Ectodermal cell (in vitro differentiated cells): ENCODE measurements around the gene AFAP1L2.

Experiments
- H3K27ac ChIP-seq: 2 replicates; pipeline ENCODE4 v1.7.0; 2013; ENCODE audit warnings: mild to moderate bottlenecking, low read depth, low read length; ENCODE audit not compliant: insufficient read depth, poor library complexity, severe bottlenecking
- H3K27me3 ChIP-seq: 2 replicates; pipeline ENCODE4 v1.7.0; 2013; ENCODE audit warnings: mild to moderate bottlenecking, low read length; ENCODE audit not compliant: insufficient read depth, control insufficient read depth, poor library complexity, severe bottlenecking
- H3K36me3 ChIP-seq: one replicate; pipeline ENCODE4 v1.7.0; 2013; ENCODE audit warnings: low read length; ENCODE audit not compliant: control insufficient read depth, insufficient read depth
- H3K4me1 ChIP-seq: one replicate; pipeline ENCODE4 v1.7.0; 2013; ENCODE audit warnings: low read length; ENCODE audit not compliant: control insufficient read depth, insufficient read depth
- H3K4me3 ChIP-seq: 2 replicates; pipeline ENCODE4 v1.7.0; 2013; ENCODE audit warnings: low read depth, low read length, control low read depth; ENCODE audit not compliant: insufficient read depth
- H3K9me3 ChIP-seq: 2 replicates; pipeline ENCODE4 v1.7.0; 2013; ENCODE audit warnings: mild to moderate bottlenecking, low read length, moderate library complexity; ENCODE audit not compliant: control insufficient read depth
- WGBS, 2 experiments: methylation state at CpG; one replicate each; pipeline ENCODE4 v1.1.7; 2013; ENCODE audit warnings: missing lambda C conversion rate in 2 of 2; 5-methylcytosine and 5-hydroxymethylcytosine counted together

Gene AFAP1L2

DNA sequence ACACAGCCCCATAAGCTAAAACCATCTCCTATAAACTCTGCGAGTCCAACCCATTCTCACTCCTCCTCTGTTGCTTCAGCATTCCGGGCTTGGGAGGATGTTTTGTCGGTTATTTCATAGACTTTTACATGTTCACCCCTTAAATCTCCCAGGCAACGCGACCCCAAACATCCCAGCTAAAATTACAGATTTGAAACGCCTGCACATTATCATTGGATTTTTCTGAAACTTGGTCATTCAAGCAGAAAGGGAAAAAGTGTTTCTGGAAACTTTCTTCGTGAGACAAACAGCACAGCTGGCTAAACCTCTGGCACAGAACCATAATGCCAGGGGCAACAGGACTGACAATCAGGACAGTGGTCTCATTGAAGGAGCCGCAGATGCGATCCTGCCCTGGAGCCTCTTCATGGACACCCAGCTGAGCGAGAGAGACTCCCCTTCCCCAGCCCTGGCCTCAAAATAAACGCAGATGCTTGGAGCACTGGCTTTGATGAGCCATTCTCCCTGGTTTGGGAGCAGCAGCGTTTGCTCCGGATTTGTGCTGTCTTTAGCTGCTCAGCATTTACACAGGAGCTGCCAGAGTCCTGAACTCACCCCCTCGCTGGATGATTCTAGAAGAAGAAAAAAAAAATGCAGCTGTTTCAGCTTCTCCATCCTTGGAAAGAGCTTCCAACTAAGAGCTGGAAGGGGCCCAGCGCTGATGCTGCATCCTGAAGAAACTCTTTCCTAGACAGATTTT lies 30.1 kb downstream of the AFAP1L2 start:
- WGBS, 2 experiments: 69% methylated on average over 15 of the region's 15 CpGs
- Histone ChIP-seq H3K9me3 (no peaks in the 10 kb centered on the region), H3K27ac (no peak overlapping the region), H3K36me3 (no peaks in the 10 kb centered on the region), H3K4me1 (peaks cover 13% of the 10 kb centered on the region), H3K27me3 (no peaks in the 10 kb centered on the region), H3K4me3 (no peak overlapping the region)

GRCh38 chr10:114373631-114374030 lies 30.7 kb downstream of the AFAP1L2 start:
- Histone ChIP-seq H3K9me3 (no peaks in the 10 kb centered on the region), H3K27me3 (no peaks in the 10 kb centered on the region), H3K4me3 (no peak overlapping the region), H3K27ac (no peak overlapping the region), H3K4me1 (peaks cover 13% of the 10 kb centered on the region), H3K36me3 (no peaks in the 10 kb centered on the region)
- WGBS, 2 experiments: 61 to 66% methylated on average over 6 of the region's 6 CpGs

- no peaks in the 10 kb centered on the region for H3K9me3 ChIP-seq
- H3K4me1 ChIP-seq: peaks cover 13% of the 10 kb centered on the region
- H3K27me3 ChIP-seq: no peaks in the 10 kb centered on the region
- no peak overlapping the region for H3K27ac ChIP-seq
- no peaks in the 10 kb centered on the region for H3K36me3 ChIP-seq
- no peak overlapping the region for H3K4me3 ChIP-seq
- WGBS, 2 experiments: 86 to 88% methylated on average over 5 of the region's 5 CpGs
Measured at GRCh38 chr10:114372995-114373394, 31.3 kb downstream of the AFAP1L2 start.

DNA sequence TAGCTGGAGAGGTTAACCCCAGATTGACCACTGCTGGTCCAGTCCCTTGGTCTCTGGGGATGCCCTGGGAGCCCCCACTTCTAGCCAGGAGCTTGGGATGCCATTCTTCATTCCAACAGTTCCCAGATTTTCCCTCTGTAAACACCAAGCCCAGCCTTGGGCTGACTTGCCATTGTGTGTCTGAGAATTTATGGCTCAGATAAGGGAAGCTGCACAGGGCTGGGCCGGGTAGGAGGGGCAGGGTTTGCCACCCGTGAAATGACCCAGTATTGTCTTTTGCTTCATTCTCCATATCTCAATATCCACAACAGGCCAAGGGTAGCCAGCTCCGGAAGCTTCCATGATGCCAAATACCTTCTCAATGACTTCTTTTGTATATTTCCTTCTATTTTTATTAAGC lies 32.1 kb downstream of the AFAP1L2 start:
- H3K9me3 ChIP-seq: no peaks in the 10 kb centered on the region
- 92 to 95% methylated on average over 3 of the region's 3 CpGs for WGBS, 2 experiments
- peaks cover 16% of the 10 kb centered on the region for H3K4me1 ChIP-seq
- H3K27ac ChIP-seq: no peak overlapping the region
- H3K27me3 ChIP-seq: no peaks in the 10 kb centered on the region
- no peaks in the 10 kb centered on the region for H3K36me3 ChIP-seq
- no peak overlapping the region for H3K4me3 ChIP-seq

DNA sequence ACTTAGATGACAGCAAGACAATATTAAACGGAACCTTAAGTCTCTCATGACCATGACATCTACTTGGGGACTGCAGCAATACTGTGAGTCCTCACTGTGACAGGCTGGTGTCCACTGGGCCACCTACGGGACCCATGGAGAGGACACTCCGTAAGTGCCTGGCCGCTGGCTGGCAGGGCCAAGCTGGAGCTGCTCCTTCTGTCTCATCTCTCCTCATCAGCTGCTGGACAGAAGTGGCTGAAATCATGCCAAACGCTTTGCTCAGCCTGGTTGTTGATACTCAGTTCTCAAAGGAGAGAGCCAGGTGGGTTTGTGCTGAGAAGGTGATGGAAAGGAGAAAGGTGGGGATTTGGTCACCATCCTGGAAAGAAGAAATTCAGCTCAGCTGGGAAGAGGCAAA lies 33.3 kb downstream of the AFAP1L2 start:
- Histone ChIP-seq H3K36me3 (no peaks in the 10 kb centered on the region), H3K4me1 (peaks cover 21% of the 10 kb centered on the region), H3K27ac (no peak overlapping the region), H3K9me3 (no peaks in the 10 kb centered on the region), H3K4me3 (no peak overlapping the region), H3K27me3 (no peaks in the 10 kb centered on the region)
- WGBS, 2 experiments: 91 to 96% methylated on average over 5 of the region's 5 CpGs

DNA sequence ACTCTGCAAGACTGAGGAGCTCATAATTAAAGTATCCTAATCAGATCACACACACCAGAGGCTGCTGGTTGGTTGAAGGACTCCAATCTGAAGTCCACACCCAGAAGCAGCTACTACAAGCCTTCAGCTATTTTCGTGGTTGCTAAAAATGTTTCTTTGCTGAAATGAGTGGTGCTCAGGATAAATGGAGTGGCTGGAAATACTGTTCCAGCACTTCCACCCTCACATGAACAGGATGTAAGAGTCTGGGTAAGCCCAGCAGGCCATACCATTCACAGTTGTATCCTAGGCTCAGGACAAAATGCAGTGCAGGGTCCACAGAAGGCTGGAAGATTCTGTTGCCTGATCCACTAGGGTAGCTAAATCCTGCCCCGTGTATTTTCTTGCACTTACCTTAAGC lies 34.1 kb downstream of the AFAP1L2 start:
- no peaks in the 10 kb centered on the region for H3K27me3 ChIP-seq
- no peak overlapping the region for H3K4me3 ChIP-seq
- 69 to 79% methylated on average over 2 of the region's 2 CpGs for WGBS, 2 experiments
- peaks cover 21% of the 10 kb centered on the region for H3K4me1 ChIP-seq
- no peaks in the 10 kb centered on the region for H3K36me3 ChIP-seq
- no peaks in the 10 kb centered on the region for H3K9me3 ChIP-seq
- H3K27ac ChIP-seq: no peak overlapping the region

DNA sequence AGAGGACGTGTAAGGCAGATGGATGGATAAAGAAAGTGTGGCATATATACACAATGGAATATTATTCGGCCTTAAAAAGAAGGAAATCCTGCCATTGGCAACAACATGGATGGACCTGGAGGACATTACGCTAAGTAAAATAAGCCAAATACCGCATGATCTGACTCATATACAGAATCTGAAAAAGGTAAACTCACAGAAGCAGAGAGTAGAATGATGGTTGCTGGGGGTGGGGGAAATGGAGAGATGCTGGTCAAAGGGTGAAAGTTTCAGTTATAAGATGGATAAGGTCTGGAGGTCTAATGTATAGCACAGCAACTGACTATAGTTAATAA lies 36.3 kb downstream of the AFAP1L2 start:
- Histone ChIP-seq H3K4me1 (peaks cover 8% of the 10 kb centered on the region), H3K36me3 (no peaks in the 10 kb centered on the region), H3K27ac (no peak overlapping the region), H3K4me3 (no peak overlapping the region), H3K9me3 (no peaks in the 10 kb centered on the region), H3K27me3 (no peaks in the 10 kb centered on the region)
- 91 to 93% methylated on average over 4 of the region's 4 CpGs for WGBS, 2 experiments

- no peaks in the 10 kb centered on the region for H3K27me3 ChIP-seq
- no peaks in the 10 kb centered on the region for H3K9me3 ChIP-seq
- no peak overlapping the region for H3K27ac ChIP-seq
- WGBS, 2 experiments: 89 to 93% methylated on average over 6 of the region's 6 CpGs
- H3K4me1 ChIP-seq: peaks cover 8% of the 10 kb centered on the region
- no peak overlapping the region for H3K4me3 ChIP-seq
- no peaks in the 10 kb centered on the region for H3K36me3 ChIP-seq
Measured at GRCh38 chr10:114367351-114368056, 36.8 kb downstream of the AFAP1L2 start.

GRCh38 chr10:114364726-114365125 lies 39.6 kb downstream of the AFAP1L2 start:
- Histone ChIP-seq H3K9me3 (no peaks in the 10 kb centered on the region), H3K27ac (no peak overlapping the region), H3K4me1 (peaks cover 8% of the 10 kb centered on the region), H3K36me3 (no peaks in the 10 kb centered on the region), H3K4me3 (no peak overlapping the region), H3K27me3 (no peaks in the 10 kb centered on the region)
- WGBS, 2 experiments: 95% methylated on average over 4 of the region's 4 CpGs

DNA sequence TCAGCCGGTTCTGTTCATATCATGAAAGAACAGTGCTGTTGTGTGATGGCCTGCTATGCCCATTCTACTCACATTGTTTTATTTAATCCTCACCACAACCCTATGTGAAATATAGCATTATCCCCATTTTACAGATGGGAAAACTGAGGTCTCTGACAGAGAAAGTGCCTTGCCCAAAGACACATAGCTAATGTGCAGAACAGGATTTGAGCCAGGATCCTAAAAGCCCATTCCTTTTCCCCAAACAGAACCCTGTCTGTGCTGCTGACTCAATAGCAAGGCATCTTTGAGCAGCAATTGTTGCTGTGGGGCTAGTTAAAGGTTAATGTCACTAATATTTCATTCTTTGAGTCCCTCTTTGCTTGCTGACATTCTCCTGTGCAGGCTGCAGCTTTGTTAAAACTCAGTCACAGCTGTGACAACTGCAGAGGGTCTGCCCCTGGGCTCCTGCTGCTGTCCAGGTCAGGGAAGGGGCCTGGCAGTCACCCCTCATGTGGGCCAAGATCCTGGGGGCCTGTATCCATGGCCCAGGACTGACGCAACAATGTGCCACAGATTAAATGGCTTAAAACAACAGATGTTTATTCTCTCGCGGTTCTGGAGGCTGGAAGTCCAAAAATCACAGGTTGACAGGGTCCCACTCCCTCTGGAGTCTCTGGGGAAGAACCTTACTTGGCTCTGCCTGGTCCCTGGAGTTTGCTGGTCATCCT lies 40.4 kb downstream of the AFAP1L2 start:
- 94 to 95% methylated on average over 4 of the region's 4 CpGs for WGBS, 2 experiments
- H3K4me1 ChIP-seq: peaks cover 12% of the 10 kb centered on the region
- no peaks in the 10 kb centered on the region for H3K36me3 ChIP-seq
- no peak overlapping the region for H3K27ac ChIP-seq
- H3K4me3 ChIP-seq: no peak overlapping the region
- H3K27me3 ChIP-seq: no peaks in the 10 kb centered on the region
- H3K9me3 ChIP-seq: no peaks in the 10 kb centered on the region
